HFFc6 (cell line): ENCODE results near the gene HSPA12B. TPM values are rescaled to one million over a fixed set of nuclear protein-coding genes. Genes with fewer than 3 reads are reported as not detected.

Experiments
- DNase-seq: peaks from one replicate; pipeline ENCODE4 v3.0.0-alpha.2; 2018
- H3K27ac Mint-ChIP-seq: 2 replicates; pipeline ENCODE4 v1.8.0; 2020; ENCODE audit warnings: mild to moderate bottlenecking, mixed read lengths
- H3K27me3 Mint-ChIP-seq: 2 replicates; pipeline ENCODE4 v1.8.0; 2021; ENCODE audit warnings: mild to moderate bottlenecking, moderate library complexity, mixed read lengths; ENCODE audit not compliant: insufficient read depth
- H3K36me3 Mint-ChIP-seq: 2 replicates; pipeline ENCODE4 v1.8.0; 2021; ENCODE audit warnings: low read depth, mixed read lengths
- H3K4me1 Mint-ChIP-seq: 2 replicates; pipeline ENCODE4 v1.8.0; 2020; ENCODE audit warnings: low read depth, mixed read lengths
- H3K4me3 Mint-ChIP-seq: 2 replicates; pipeline ENCODE4 v1.8.0; 2020; ENCODE audit warnings: mild to moderate bottlenecking, moderate library complexity, mixed read lengths
- H3K9me3 Mint-ChIP-seq: 2 replicates; pipeline ENCODE4 v1.8.0; 2020; ENCODE audit warnings: mild to moderate bottlenecking, mixed read lengths
- CTCF ChIP-seq: fragments of 200-600 bp; sonication (generic); IDR thresholded peaks from 2 replicates; pipeline ENCODE4 v1.5.0; 2021; ENCODE audit warnings: antibody characterized with exemption, mild to moderate bottlenecking
- total RNA-seq, 6 experiments: library from RNA; stranded (reverse); fragmentation: NEBNext Ultra II Directional; extraction: Animal tissue kit (Norgen Biotek cat#: 25700); gene quantifications; 2 replicates in 1 of 6; 3 replicates in 5 of 6; pipeline ENCODE4 v1.2.3, GENCODE V29; 2021

HSPA12B gene
- total RNA-seq, 6 experiments from 2014 or later: not detected

GRCh38 chr20:3693376-3693775 lies 39.1 kb upstream of the HSPA12B start:
- H3K27ac Mint-ChIP-seq: no peak overlapping the region
- peaks cover 5% of the 10 kb centered on the region for H3K27me3 Mint-ChIP-seq
- no peak for TF ChIP-seq CTCF
- no peak for DNase-seq
- H3K4me3 Mint-ChIP-seq: no peak overlapping the region
- no peaks in the 10 kb centered on the region for H3K36me3 Mint-ChIP-seq
- H3K9me3 Mint-ChIP-seq: no peaks in the 10 kb centered on the region
- no peaks in the 10 kb centered on the region for H3K4me1 Mint-ChIP-seq

DNA sequence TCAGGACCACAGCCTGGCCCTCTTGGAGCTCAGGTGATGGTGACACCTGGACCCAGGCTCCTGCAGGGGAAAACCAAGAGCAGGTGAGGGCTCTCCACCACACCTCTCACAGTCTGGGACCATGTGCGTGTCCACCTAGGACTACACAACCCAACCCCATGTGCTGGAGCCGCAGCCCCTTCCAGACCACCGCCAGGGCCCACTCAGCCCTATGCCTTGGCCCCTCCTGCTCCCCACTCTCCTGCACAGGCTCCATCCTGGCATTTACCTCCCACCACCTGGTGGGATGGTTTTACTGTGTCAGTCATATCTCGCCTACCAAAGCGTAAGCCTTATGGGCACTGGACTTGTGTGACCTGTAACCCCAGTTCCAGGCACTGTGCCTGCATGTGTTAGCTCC lies 37.6 kb upstream of the HSPA12B start:
- no peaks in the 10 kb centered on the region for H3K4me1 Mint-ChIP-seq
- no peak overlapping the region for H3K27ac Mint-ChIP-seq
- no peak for TF ChIP-seq CTCF
- H3K9me3 Mint-ChIP-seq: no peaks in the 10 kb centered on the region
- DNase-seq: no peak
- no peaks in the 10 kb centered on the region for H3K36me3 Mint-ChIP-seq
- peaks cover 12% of the 10 kb centered on the region for H3K27me3 Mint-ChIP-seq
- H3K4me3 Mint-ChIP-seq: no peak overlapping the region

DNA sequence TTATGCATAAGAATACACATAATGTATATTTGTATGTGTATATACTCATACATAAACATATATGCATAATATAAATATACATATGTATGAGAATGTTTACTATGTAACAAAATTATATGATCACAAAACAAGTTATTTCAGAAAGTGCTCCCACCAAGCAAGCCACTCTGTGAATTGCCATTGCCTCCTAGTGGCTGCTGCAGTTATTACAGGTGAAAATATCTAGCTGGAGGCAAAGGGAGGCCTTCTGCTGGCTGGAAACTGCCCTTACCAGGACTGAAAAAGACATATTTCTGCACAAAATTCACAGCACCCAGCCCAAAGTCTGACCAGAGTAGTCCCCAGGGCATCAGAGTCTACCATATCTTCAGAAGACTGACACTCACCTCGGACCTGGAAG lies 36.3 kb upstream of the HSPA12B start:
- Mint-ChIP-seq H3K4me3 (no peak overlapping the region), H3K4me1 (no peaks in the 10 kb centered on the region), H3K27ac (no peak overlapping the region), H3K9me3 (no peaks in the 10 kb centered on the region), H3K27me3 (peaks cover 12% of the 10 kb centered on the region), H3K36me3 (no peaks in the 10 kb centered on the region)
- peak; percentile 78 for TF ChIP-seq CTCF
- peak; percentile 28 for DNase-seq

GRCh38 chr20:3696745-3697587 lies 35.5 kb upstream of the HSPA12B start:
- Mint-ChIP-seq H3K4me1 (no peaks in the 10 kb centered on the region), H3K36me3 (no peaks in the 10 kb centered on the region), H3K9me3 (no peaks in the 10 kb centered on the region), H3K27me3 (peaks cover 12% of the 10 kb centered on the region), H3K4me3 (no peak overlapping the region), H3K27ac (no peak overlapping the region)
- no peak for TF ChIP-seq CTCF
- no peak for DNase-seq

GRCh38 chr20:3697588-3698305 lies 34.7 kb upstream of the HSPA12B start:
- no peak overlapping the region for H3K4me3 Mint-ChIP-seq
- no peaks in the 10 kb centered on the region for H3K36me3 Mint-ChIP-seq
- no peak for TF ChIP-seq CTCF
- DNase-seq: no peak
- H3K4me1 Mint-ChIP-seq: no peaks in the 10 kb centered on the region
- no peaks in the 10 kb centered on the region for H3K9me3 Mint-ChIP-seq
- H3K27ac Mint-ChIP-seq: no peak overlapping the region
- peaks cover 12% of the 10 kb centered on the region for H3K27me3 Mint-ChIP-seq
